Fibroblast of mammary gland (primary cell): ENCODE data around the gene ARGLU1.
A peak's percentile ranks its signal among the peaks of the same experiment; 100 is the strongest.

Source experiments
- DNase-seq: peaks from one replicate; pipeline ENCODE4 v3.0.0-alpha.2; 2010; ENCODE audit warnings: low read depth
- H3K4me3 ChIP-seq: 2 replicates; pipeline ENCODE4 v1.5.1; 2011; ENCODE audit warnings: low read depth, mild to moderate bottlenecking, low read length, moderate library complexity; ENCODE audit not compliant: control insufficient read depth
- CTCF ChIP-seq: conservative IDR thresholded peaks from 2 replicates; pipeline ENCODE4 v1.5.1; 2011; ENCODE audit warnings: low read depth, low read length, inconsistent platforms; ENCODE audit not compliant: control insufficient read depth, insufficient read depth

ARGLU1 gene

GRCh38 chr13:106513025-106513983 lies 54.6 kb downstream of the ARGLU1 start:
- no peak overlapping the region for H3K4me3 ChIP-seq
- no peak for TF ChIP-seq CTCF
- DNase-seq, result peak; percentile 64

GRCh38 chr13:106507560-106508274 lies 60.2 kb downstream of the ARGLU1 start:
- no peak overlapping the region for H3K4me3 ChIP-seq
- DNase-seq, result peak; percentile 97
- no peak for TF ChIP-seq CTCF

GRCh38 chr13:106506286-106506685 lies 61.7 kb downstream of the ARGLU1 start:
- TF ChIP-seq CTCF, result no peak
- no peak overlapping the region for H3K4me3 ChIP-seq
- DNase-seq, result no peak

GRCh38 chr13:106505732-106506131 lies 62.2 kb downstream of the ARGLU1 start:
- H3K4me3 ChIP-seq, result no peak overlapping the region
- no peak for TF ChIP-seq CTCF
- DNase-seq, result no peak

GRCh38 chr13:106505295-106505694 lies 62.6 kb downstream of the ARGLU1 start:
- no peak overlapping the region for H3K4me3 ChIP-seq
- DNase-seq, result no peak
- TF ChIP-seq CTCF, result no peak

GRCh38 chr13:106503730-106504453 lies 64.0 kb downstream of the ARGLU1 start:
- no peak for TF ChIP-seq CTCF
- DNase-seq, result no peak
- H3K4me3 ChIP-seq, result no peak overlapping the region
